SK-N-MC (cell line): ENCODE data around the gene CHD9.

ENCODE experiments used
- EZH2 ChIP-seq: fragments of 200-600 bp; sonication (generic); IDR thresholded peaks from one replicate; pipeline ENCODE4 v1.6.1; 2017; ENCODE audit warnings: antibody characterized with exemption
- POLR2AphosphoS5 ChIP-seq: IDR thresholded peaks from 2 replicates; pipeline ENCODE4 v1.6.1; 2012; ENCODE audit warnings: mild to moderate bottlenecking, low read depth, low read length, borderline replicate concordance

- TF ChIP-seq EZH2 (no peak), POLR2AphosphoS5 (no peak)
Observed at GRCh38 chr16:53355064-53355463, 300.3 kb downstream of the CHD9 start.
